HepG2 (cell line): ENCODE results near the gene WNT10A. TPM values are rescaled to one million over a fixed set of nuclear protein-coding genes. Genes with fewer than 3 reads are reported as not detected.

Experiments
- AKAP8 ChIP-seq: sonication (generic); formaldehyde crosslinking; IDR thresholded peaks from 2 replicates; pipeline ENCODE4 v1.5.1; 2020; ENCODE audit warnings: mild to moderate bottlenecking, missing genetic modification reagents
- CHD4 ChIP-seq: fragments of 200-600 bp; sonication (generic); IDR thresholded peaks from 2 replicates; pipeline ENCODE4 v1.7.0; 2017; ENCODE audit warnings: mild to moderate bottlenecking, low read length, borderline replicate concordance
- ELF4 ChIP-seq: sonication (generic); formaldehyde crosslinking; IDR thresholded peaks from 2 replicates; pipeline ENCODE4 v1.5.0; 2020; ENCODE audit warnings: missing genetic modification reagents, mild to moderate bottlenecking, moderate library complexity, borderline replicate concordance
- ISL2 ChIP-seq: sonication (generic); formaldehyde crosslinking; IDR thresholded peaks from 2 replicates; pipeline ENCODE4 v1.5.0; 2020; ENCODE audit warnings: missing genetic modification reagents
- KDM2A ChIP-seq: sonication (generic); formaldehyde crosslinking; IDR thresholded peaks from 2 replicates; pipeline ENCODE4 v1.4.0; 2020; ENCODE audit warnings: low read depth, missing genetic modification reagents, borderline replicate concordance
- KLF16 ChIP-seq, 2 experiments: sonication (generic) in 1 of 2; formaldehyde crosslinking in 1 of 2; IDR thresholded peaks; 2 replicates each; pipeline versions ENCODE4 v1.6.1 to v1.8.0; 2016 to 2023; ENCODE audit warnings: missing genetic modification reagents in 2 of 2, missing compliant biosample characterization in 1 of 2
- POGK ChIP-seq: sonication (generic); formaldehyde crosslinking; conservative IDR thresholded peaks from 2 replicates; pipeline ENCODE4 v1.8.0; 2022; ENCODE audit warnings: mild to moderate bottlenecking, moderate library complexity, missing genetic modification reagents
- RAD21 ChIP-seq: fragments of 450-650 bp; formaldehyde crosslinking; IDR thresholded peaks from 2 replicates; pipeline ENCODE4 v1.5.0; 2020; ENCODE audit warnings: mild to moderate bottlenecking
- RCOR2 ChIP-seq: IDR thresholded peaks from 2 replicates; pipeline ENCODE4 v1.6.1; 2016; ENCODE audit warnings: missing biosample characterization, missing genetic modification reagents
- USF2 ChIP-seq, 2 experiments: sonication (generic) in 1 of 2; formaldehyde crosslinking in 1 of 2; IDR thresholded peaks; 2 replicates each; pipeline versions ENCODE4 v1.5.1 to v1.6.1; 2011 to 2020; ENCODE audit warnings: borderline replicate concordance in 1 of 2, low read depth in 1 of 2, low read length in 1 of 2, mild to moderate bottlenecking in 1 of 2, missing genetic modification reagents in 1 of 2, moderate library complexity in 1 of 2
- XRCC5 ChIP-seq: fragments of 200-400 bp; formaldehyde crosslinking; optimal IDR thresholded peaks from 2 replicates; pipeline ENCODE3; 2017; ENCODE audit warnings: mild to moderate bottlenecking, low read length
- ZNF331 ChIP-seq: sonication (generic); formaldehyde crosslinking; IDR thresholded peaks from 2 replicates; pipeline ENCODE4 v1.4.0; 2020; ENCODE audit warnings: missing genetic modification reagents
- polyA plus RNA-seq, 8 experiments: library from polyadenylated mRNA; depleted of rRNA in 3 of 8; stranded (reverse) in 7 of 8; unstranded in 1 of 8; fragments of >200 nt; fragmentation: Illumina TruSeq in 4 of 8; extraction: Trizol in 4 of 8; gene quantifications; 2 replicates each; pipeline versions ENCODE4 v1.2.1 to v1.2.3, GENCODE V29; 2011 to 2016; ENCODE audit warnings: low read depth in 4 of 8, missing spikeins in 1 of 8, mixed read lengths in 1 of 8; ENCODE audit not compliant: insufficient read depth in 1 of 8
- total RNA-seq, 5 experiments: library from RNA; depleted of rRNA; stranded (reverse); fragments of >200 nt; fragmentation: Illumina TruSeq; extraction: Trizol; gene quantifications; 2 replicates each; pipeline ENCODE4 v1.2.3, GENCODE V29; 2016; ENCODE audit warnings: low read depth in 1 of 5
- TF ChIP-seq, protein P1 (sequence below): fragments of 450-650 bp; IDR thresholded peaks from 2 replicates; pipeline ENCODE4 v1.6.1; 2017; ENCODE audit warnings: mild to moderate bottlenecking
- TF ChIP-seq, protein P2 (sequence below): sonication (generic); formaldehyde crosslinking; IDR thresholded peaks from 2 replicates; pipeline ENCODE4 v1.5.0; 2020; ENCODE audit warnings: missing genetic modification reagents
- TF ChIP-seq, protein P3 (sequence below), 2 experiments: sonication (generic) in 1 of 2; formaldehyde crosslinking in 1 of 2; IDR thresholded peaks; 2 replicates each; pipeline versions ENCODE4 v1.4.0 to v1.6.1; 2018 to 2020; ENCODE audit warnings: missing genetic modification reagents in 2 of 2, borderline replicate concordance in 1 of 2, low read depth in 1 of 2, mild to moderate bottlenecking in 1 of 2, missing biosample characterization in 1 of 2

The WNT10A gene
- total and polyA plus RNA-seq, 2 of the 13 experiments (the other 11 are each of a cell fraction or from before 2014, with no cell fraction given): 0.03 TPM; not detected in 1

GRCh38 chr2:218876562-218877219 lies 4.0 kb upstream of the WNT10A start (continued):
- TF ChIP-seq XRCC5 (peak; percentile 84), ZNF331 (CRISPR knock-in tag) (peak; percentile 32; the same call in 1 of the 2 replicates), RCOR2 (CRISPR knock-in tag) (no peak), KLF16 (CRISPR knock-in tag; IDR thresholded peaks at IDR 0.05) (0 out of 4 replicates have a peak, but pooled peaks of 1 of the 2 experiments have one; percentile 30), CHD4 (no peak), RAD21 (CRISPR knock-in tag) (peak; percentile 76), POGK (CRISPR knock-in tag) (peak; percentile 100), KDM2A (peak; percentile 44; the same call in 1 of the 2 replicates), ISL2 (CRISPR knock-in tag) (0 out of 2 replicates have a peak, but pooled peaks have one; percentile 26), ELF4 (CRISPR knock-in tag) (no peak), USF2 (IDR thresholded peaks at IDR 0.05; ENCODE audit: low read depth, low read length) (peak; percentile 36; the same call in 1 of the 2 replicates), USF2 (CRISPR knock-in tag; IDR thresholded peaks at IDR 0.05; ENCODE audit: borderline replicate concordance) (no peak), AKAP8 (no peak)
- TF ChIP-seq, protein P1, sequence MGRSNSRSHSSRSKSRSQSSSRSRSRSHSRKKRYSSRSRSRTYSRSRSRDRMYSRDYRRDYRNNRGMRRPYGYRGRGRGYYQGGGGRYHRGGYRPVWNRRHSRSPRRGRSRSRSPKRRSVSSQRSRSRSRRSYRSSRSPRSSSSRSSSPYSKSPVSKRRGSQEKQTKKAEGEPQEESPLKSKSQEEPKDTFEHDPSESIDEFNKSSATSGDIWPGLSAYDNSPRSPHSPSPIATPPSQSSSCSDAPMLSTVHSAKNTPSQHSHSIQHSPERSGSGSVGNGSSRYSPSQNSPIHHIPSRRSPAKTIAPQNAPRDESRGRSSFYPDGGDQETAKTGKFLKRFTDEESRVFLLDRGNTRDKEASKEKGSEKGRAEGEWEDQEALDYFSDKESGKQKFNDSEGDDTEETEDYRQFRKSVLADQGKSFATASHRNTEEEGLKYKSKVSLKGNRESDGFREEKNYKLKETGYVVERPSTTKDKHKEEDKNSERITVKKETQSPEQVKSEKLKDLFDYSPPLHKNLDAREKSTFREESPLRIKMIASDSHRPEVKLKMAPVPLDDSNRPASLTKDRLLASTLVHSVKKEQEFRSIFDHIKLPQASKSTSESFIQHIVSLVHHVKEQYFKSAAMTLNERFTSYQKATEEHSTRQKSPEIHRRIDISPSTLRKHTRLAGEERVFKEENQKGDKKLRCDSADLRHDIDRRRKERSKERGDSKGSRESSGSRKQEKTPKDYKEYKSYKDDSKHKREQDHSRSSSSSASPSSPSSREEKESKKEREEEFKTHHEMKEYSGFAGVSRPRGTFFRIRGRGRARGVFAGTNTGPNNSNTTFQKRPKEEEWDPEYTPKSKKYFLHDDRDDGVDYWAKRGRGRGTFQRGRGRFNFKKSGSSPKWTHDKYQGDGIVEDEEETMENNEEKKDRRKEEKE: no peak
- TF ChIP-seq, protein P2, sequence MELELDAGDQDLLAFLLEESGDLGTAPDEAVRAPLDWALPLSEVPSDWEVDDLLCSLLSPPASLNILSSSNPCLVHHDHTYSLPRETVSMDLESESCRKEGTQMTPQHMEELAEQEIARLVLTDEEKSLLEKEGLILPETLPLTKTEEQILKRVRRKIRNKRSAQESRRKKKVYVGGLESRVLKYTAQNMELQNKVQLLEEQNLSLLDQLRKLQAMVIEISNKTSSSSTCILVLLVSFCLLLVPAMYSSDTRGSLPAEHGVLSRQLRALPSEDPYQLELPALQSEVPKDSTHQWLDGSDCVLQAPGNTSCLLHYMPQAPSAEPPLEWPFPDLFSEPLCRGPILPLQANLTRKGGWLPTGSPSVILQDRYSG (CRISPR knock-in tag): no peak
- TF ChIP-seq, protein P3, sequence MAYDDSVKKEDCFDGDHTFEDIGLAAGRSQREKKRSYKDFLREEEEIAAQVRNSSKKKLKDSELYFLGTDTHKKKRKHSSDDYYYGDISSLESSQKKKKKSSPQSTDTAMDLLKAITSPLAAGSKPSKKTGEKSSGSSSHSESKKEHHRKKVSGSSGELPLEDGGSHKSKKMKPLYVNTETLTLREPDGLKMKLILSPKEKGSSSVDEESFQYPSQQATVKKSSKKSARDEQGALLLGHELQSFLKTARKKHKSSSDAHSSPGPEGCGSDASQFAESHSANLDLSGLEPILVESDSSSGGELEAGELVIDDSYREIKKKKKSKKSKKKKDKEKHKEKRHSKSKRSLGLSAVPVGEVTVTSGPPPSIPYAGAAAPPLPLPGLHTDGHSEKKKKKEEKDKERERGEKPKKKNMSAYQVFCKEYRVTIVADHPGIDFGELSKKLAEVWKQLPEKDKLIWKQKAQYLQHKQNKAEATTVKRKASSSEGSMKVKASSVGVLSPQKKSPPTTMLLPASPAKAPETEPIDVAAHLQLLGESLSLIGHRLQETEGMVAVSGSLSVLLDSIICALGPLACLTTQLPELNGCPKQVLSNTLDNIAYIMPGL (CRISPR knock-in tag; IDR thresholded peaks at IDR 0.05; ENCODE audit: borderline replicate concordance in 1 of 2, low read depth in 1 of 2): 0 out of 4 replicates have a peak, but pooled peaks of 1 of the 2 experiments have one; percentile 23
